CD4-positive, alpha-beta memory T cell (primary cell): ENCODE results near the gene PANK4. TPM values are rescaled to one million over a fixed set of nuclear protein-coding genes. Genes with fewer than 3 reads are reported as not detected.

Experiments used
- CTCF ChIA-PET: fragments of 350-600 bp; sonication (Branson Sonifier 250); formaldehyde crosslinking; loops from one replicate; lab custom pipeline; 2021; ENCODE audit warnings: inconsistent platforms; ENCODE audit not compliant: partially characterized antibody; lab: Charles Lee
- POLR2A ChIA-PET: fragments of 350-600 bp; sonication (Branson Sonifier 250); formaldehyde crosslinking; loops from one replicate; lab custom pipeline; 2021; ENCODE audit not compliant: partially characterized antibody; lab: Charles Lee
- DNase-seq, 5 donors: peaks; one replicate each; pipeline versions ENCODE4 v3.0.0 to v3.0.0-alpha.2; 2020 to 2022; ENCODE audit warnings: mixed read lengths in 1 of 5
- H3K27ac ChIP-seq: one replicate; pipeline ENCODE4 v1.7.0; 2013; ENCODE audit warnings: low read depth, low read length
- H3K27me3 ChIP-seq: 2 replicates; pipeline ENCODE4 v1.7.0; 2013; ENCODE audit warnings: mild to moderate bottlenecking, low read length, moderate library complexity; ENCODE audit not compliant: insufficient read depth
- H3K36me3 ChIP-seq: 2 replicates; pipeline ENCODE4 v1.7.0; 2013; ENCODE audit warnings: mild to moderate bottlenecking, low read length, moderate library complexity; ENCODE audit not compliant: insufficient read depth
- H3K4me1 ChIP-seq: 2 replicates; pipeline ENCODE4 v1.7.0; 2013; ENCODE audit warnings: mild to moderate bottlenecking, low read length, moderate library complexity; ENCODE audit not compliant: insufficient read depth
- H3K4me3 ChIP-seq, 2 donors: one replicate each; pipeline ENCODE4 v1.7.0; 2013; ENCODE audit warnings: low read length in 2 of 2, mild to moderate bottlenecking in 1 of 2
- H3K9me3 ChIP-seq, 2 donors: one replicate each; pipeline ENCODE4 v1.7.0; 2013; ENCODE audit warnings: low read length in 2 of 2, control low read depth in 1 of 2; ENCODE audit not compliant: control insufficient read depth in 1 of 2
- H3K27ac Mint-ChIP-seq, 7 donors: one replicate each; pipeline ENCODE4 v1.8.0; 2020 to 2021; ENCODE audit warnings: mixed read lengths in 7 of 7, mild to moderate bottlenecking in 6 of 7, inconsistent platforms in 3 of 7, moderate library complexity in 3 of 7
- H3K27me3 Mint-ChIP-seq, 2 donors: one replicate each; pipeline ENCODE4 v1.8.0; 2020 to 2021; ENCODE audit warnings: mixed read lengths in 2 of 2
- H3K36me3 Mint-ChIP-seq, 2 donors: one replicate each; pipeline ENCODE4 v1.8.0; 2020 to 2021; ENCODE audit warnings: mixed read lengths in 2 of 2, inconsistent platforms in 1 of 2, mild to moderate bottlenecking in 1 of 2
- H3K4me1 Mint-ChIP-seq, 4 donors: one replicate each; pipeline ENCODE4 v1.8.0; 2020 to 2021; ENCODE audit warnings: mixed read lengths in 4 of 4, mild to moderate bottlenecking in 1 of 4
- H3K4me3 Mint-ChIP-seq, 8 donors: one replicate each; pipeline ENCODE4 v1.8.0; 2020 to 2021; ENCODE audit warnings: mixed read lengths in 8 of 8, mild to moderate bottlenecking in 7 of 8, moderate library complexity in 6 of 8, inconsistent platforms in 3 of 8
- H3K9me3 Mint-ChIP-seq, 8 donors: one replicate each; pipeline ENCODE4 v1.8.0; 2020 to 2021; ENCODE audit warnings: mixed read lengths in 8 of 8, mild to moderate bottlenecking in 5 of 8, inconsistent platforms in 3 of 8, moderate library complexity in 1 of 8
- intact Hi-C: fragments of 100-400 bp; cut with micrococcal nuclease; formaldehyde crosslinking; loops from one replicate; pipeline ENCODE4 v1.15.1; 2023
- polyA plus RNA-seq, 2 donors: library from polyadenylated mRNA; unstranded; fragments of 300-500 nt; fragmentation: Illumina TruSeq; gene quantifications; one replicate each; pipeline ENCODE4 v1.2.3, GENCODE V29; 2021
- total RNA-seq, 2 experiments: library from RNA; stranded (reverse); gene quantifications; one replicate each; pipeline ENCODE4 v1.2.3, GENCODE V29; 2021

The PANK4 gene
- total and polyA plus RNA-seq, 4 experiments from 2014 or later = 10.6 to 93.7 (median 56.6) TPM

DNA sequence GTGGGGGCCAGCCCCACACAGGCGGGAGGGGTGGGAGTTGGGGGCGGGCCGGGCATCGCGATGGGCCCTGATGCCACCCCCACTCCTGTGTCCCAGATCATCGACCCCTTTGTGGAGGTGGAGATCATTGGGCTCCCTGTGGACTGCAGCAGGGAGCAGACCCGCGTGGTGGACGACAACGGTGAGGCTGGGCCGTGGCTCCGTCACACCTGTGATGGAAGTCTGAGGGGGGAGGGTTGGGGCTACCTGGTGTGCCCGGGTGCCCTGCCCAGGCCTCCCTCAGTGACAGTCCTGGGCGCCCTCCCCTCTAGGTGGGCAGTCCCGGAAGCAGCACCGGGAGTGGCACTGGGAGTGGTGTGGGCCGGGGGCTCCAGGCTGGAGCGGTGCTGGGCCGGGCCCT lies 27.7 kb downstream of the PANK4 start:
- no peak overlapping the region for H3K27ac Mint-ChIP-seq
- DNase-seq = no peak
- POLR2A ChIA-PET = no interaction called here
- Histone ChIP-seq H3K9me3 (no peaks in the 10 kb centered on the region), H3K27ac (no peak overlapping the region), H3K27me3 (no peaks in the 10 kb centered on the region), H3K36me3 (no peaks in the 10 kb centered on the region), H3K4me3 (no peak overlapping the region), H3K4me1 (peaks cover 34% of the 10 kb centered on the region)
- no peaks in the 10 kb centered on the region for H3K27me3 Mint-ChIP-seq
- CTCF ChIA-PET = no interaction called here
- H3K4me3 Mint-ChIP-seq = no peak overlapping the region
- H3K4me1 Mint-ChIP-seq = peaks cover 13 to 43% (median 21%) of the 10 kb centered on the region in 4 donors
- no peaks in the 10 kb centered on the region for H3K36me3 Mint-ChIP-seq
- H3K9me3 Mint-ChIP-seq = no peaks in the 10 kb centered on the region
- intact Hi-C loops = no loop called here

DNA sequence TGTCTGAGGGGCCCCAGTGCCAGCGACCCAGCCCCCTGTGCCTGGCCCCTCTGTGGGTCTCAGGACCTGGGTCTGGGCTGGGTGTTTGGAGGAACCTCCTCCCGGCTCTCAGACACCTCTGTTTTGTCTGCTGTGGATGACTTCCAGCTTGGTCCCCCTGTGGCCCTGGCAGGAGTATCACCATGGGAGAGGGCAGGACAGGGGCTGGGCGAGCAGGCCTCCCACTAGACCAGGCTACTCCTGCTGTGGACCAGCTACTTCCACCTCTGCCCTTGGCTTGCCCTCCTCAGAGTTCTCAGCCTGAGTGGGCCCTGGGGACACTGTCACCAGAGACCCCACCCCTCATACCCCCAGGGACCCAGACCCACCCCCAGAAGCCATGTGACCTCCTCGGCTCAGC lies 28.5 kb downstream of the PANK4 start:
- POLR2A ChIA-PET = interaction anchor here (1.2 to 1.6 kb wide), 2 partner anchors 8 to 49 kb away, joined by 3 to 5 read pairs; no protein-coding TSS in a partner anchor
- CTCF ChIA-PET = no interaction called here
- Mint-ChIP-seq H3K4me3 (peak overlapping the region in 1 of 8 donors; percentile 15), H3K27me3 (no peaks in the 10 kb centered on the region), H3K27ac (peak overlapping the region in 2 of 7 donors; percentile 17 to 29), H3K4me1 (peaks cover 14 to 44% (median 28%) of the 10 kb centered on the region in 4 donors), H3K9me3 (no peaks in the 10 kb centered on the region), H3K36me3 (no peaks in the 10 kb centered on the region)
- intact Hi-C loops = no loop called here
- H3K27me3 ChIP-seq = no peaks in the 10 kb centered on the region
- no peak overlapping the region for H3K4me3 ChIP-seq
- no peak for DNase-seq
- no peaks in the 10 kb centered on the region for H3K9me3 ChIP-seq
- H3K4me1 ChIP-seq = peaks cover 35% of the 10 kb centered on the region
- H3K36me3 ChIP-seq = no peaks in the 10 kb centered on the region
- H3K27ac ChIP-seq = no peak overlapping the region

DNA sequence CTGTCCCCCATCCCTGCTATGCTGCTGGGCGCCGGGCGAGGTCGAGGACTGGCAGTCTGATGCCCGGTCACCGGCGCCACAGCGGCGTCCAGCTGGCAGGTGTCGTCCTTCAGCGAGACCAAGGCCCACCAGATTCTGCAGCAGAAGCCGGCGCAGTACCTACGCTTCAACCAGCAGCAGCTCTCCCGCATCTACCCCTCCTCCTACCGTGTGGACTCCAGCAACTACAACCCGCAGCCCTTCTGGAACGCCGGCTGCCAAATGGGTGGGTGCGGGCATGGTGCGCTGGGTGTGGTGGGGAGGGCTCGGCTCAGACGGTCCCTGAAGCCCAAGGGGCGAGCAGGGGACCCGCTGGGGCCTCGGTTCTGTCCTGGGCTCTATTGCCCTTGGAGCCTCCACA lies 29.6 kb downstream of the PANK4 start:
- POLR2A ChIA-PET = interaction anchor here (1.2 to 1.6 kb wide), 4 partner anchors 9 to 81 kb away, joined by 3 to 5 read pairs (median 4); no protein-coding TSS in a partner anchor
- DNase-seq = no peak
- H3K27me3 Mint-ChIP-seq = no peaks in the 10 kb centered on the region
- no peaks in the 10 kb centered on the region for H3K9me3 Mint-ChIP-seq
- Histone ChIP-seq H3K4me1 (peaks cover 35% of the 10 kb centered on the region), H3K4me3 (no peak overlapping the region), H3K27me3 (no peaks in the 10 kb centered on the region), H3K36me3 (no peaks in the 10 kb centered on the region), H3K27ac (no peak overlapping the region), H3K9me3 (no peaks in the 10 kb centered on the region)
- CTCF ChIA-PET = no interaction called here
- H3K4me3 Mint-ChIP-seq = no peak overlapping the region
- no peaks in the 10 kb centered on the region for H3K36me3 Mint-ChIP-seq
- intact Hi-C loops = no loop called here
- H3K4me1 Mint-ChIP-seq = peaks cover 14 to 44% (median 28%) of the 10 kb centered on the region in 4 donors
- H3K27ac Mint-ChIP-seq = peak overlapping the region in 1 of 7 donors; percentile 42

DNA sequence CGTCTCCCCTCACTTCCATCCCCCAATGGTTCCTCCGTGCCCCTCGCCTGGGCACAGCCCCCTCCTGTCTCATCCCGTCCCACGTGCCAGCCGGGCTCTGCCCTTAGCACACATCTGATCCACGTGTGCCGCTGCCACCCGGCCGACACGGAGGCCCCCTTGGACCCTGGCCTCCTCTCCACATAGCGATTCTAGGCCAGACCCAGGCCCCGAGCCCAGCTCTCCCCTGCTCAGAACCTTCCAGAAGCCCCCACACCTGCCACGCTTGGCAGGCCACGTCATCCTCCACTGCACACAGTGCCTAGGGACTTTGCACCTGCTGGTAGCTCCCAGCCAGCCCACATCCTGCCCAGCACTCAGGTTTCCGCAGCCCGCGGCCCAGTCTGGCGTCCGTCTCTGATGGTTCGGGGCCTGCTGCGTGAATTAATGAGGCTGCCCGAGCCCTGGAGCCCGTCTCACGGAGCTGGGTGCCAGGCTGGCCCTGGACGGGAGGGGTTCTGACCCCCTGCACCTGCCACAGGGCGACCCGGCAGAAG lies 30.2 kb downstream of the PANK4 start:
- Histone ChIP-seq H3K9me3 (no peaks in the 10 kb centered on the region), H3K36me3 (no peaks in the 10 kb centered on the region), H3K4me3 (no peak overlapping the region), H3K4me1 (peaks cover 35% of the 10 kb centered on the region), H3K27me3 (no peaks in the 10 kb centered on the region), H3K27ac (no peak overlapping the region)
- intact Hi-C loops = no loop called here
- CTCF ChIA-PET = no interaction called here
- no peaks in the 10 kb centered on the region for H3K9me3 Mint-ChIP-seq
- peak overlapping the region in 4 of 7 donors; percentile 32 to 78 (median 56) for H3K27ac Mint-ChIP-seq
- POLR2A ChIA-PET = interaction anchor here (1.5 to 1.6 kb wide), 3 partner anchors 10 to 80 kb away, joined by 4 to 5 read pairs (median 5); no protein-coding TSS in a partner anchor
- no peaks in the 10 kb centered on the region for H3K27me3 Mint-ChIP-seq
- H3K4me3 Mint-ChIP-seq = no peak overlapping the region
- H3K36me3 Mint-ChIP-seq = peaks cover 0 to 3% of the 10 kb centered on the region in 2 donors
- no peak for DNase-seq
- H3K4me1 Mint-ChIP-seq = peaks cover 14 to 44% (median 30%) of the 10 kb centered on the region in 4 donors

DNA sequence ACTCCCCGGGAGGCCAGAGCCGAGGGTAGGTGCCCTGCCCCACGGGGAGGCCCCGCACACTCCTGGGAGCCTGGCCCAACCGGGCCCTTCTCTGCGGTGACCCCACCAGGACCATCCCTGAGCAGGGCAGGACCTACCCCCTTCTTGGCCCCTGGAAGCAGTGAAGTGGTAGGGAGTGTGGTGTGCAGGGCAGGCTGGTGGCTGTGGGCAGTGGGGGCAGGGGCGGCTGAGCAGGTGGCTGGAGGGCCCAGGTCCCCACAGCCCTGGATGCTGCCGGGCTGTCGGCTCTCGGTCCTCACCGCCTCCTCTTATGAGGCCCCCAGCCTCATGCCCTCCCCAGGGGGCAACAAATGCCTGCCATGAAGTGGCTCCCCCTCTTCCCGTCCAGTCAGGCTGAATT lies 30.9 kb downstream of the PANK4 start:
- peaks cover 35% of the 10 kb centered on the region for H3K4me1 ChIP-seq
- peaks cover 14 to 43% (median 30%) of the 10 kb centered on the region in 4 donors for H3K4me1 Mint-ChIP-seq
- POLR2A ChIA-PET = interaction anchor here (1.6 kb wide), 1 partner anchor 29 kb away, joined by 5 read pairs; no protein-coding TSS in a partner anchor
- H3K9me3 ChIP-seq = no peaks in the 10 kb centered on the region
- peaks cover 0 to 4% of the 10 kb centered on the region in 2 donors for H3K36me3 Mint-ChIP-seq
- no peak for DNase-seq
- no peak overlapping the region for H3K4me3 ChIP-seq
- no peaks in the 10 kb centered on the region for H3K36me3 ChIP-seq
- H3K9me3 Mint-ChIP-seq = no peaks in the 10 kb centered on the region
- H3K4me3 Mint-ChIP-seq = no peak overlapping the region
- no peaks in the 10 kb centered on the region for H3K27me3 ChIP-seq
- intact Hi-C loops = no loop called here
- CTCF ChIA-PET = no interaction called here
- peak overlapping the region in 1 of 7 donors; percentile 64 for H3K27ac Mint-ChIP-seq
- H3K27ac ChIP-seq = no peak overlapping the region
- H3K27me3 Mint-ChIP-seq = no peaks in the 10 kb centered on the region

DNA sequence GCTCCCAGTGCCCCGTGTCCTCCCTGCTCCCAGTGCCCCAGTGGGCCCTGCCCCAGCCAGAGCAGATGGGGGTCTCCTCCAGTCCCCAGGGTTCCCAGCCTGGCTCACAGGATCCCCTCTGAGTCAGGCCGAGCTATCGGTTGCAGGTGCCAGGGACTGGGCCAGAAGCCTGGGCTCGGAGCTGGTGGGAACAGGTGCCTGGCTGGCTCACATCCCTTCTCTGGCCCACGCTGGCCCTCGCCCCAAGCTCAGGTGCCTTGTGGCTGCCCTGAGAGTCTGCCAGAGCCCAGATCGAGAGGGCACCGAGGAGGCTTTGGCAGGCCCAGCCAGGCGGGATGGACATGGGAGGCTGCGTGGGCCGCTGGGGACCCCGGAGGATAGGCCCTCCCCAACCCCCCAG lies 31.4 kb downstream of the PANK4 start:
- Mint-ChIP-seq H3K4me3 (no peak overlapping the region), H3K27ac (no peak overlapping the region), H3K9me3 (no peaks in the 10 kb centered on the region), H3K27me3 (no peaks in the 10 kb centered on the region), H3K36me3 (peaks cover 0 to 4% of the 10 kb centered on the region in 2 donors), H3K4me1 (peaks cover 10 to 38% (median 26%) of the 10 kb centered on the region in 4 donors)
- POLR2A ChIA-PET = interaction anchor here (1.6 kb wide), 1 partner anchor 29 kb away, joined by 5 read pairs; no protein-coding TSS in a partner anchor
- Histone ChIP-seq H3K4me3 (no peak overlapping the region), H3K27me3 (no peaks in the 10 kb centered on the region), H3K4me1 (peaks cover 31% of the 10 kb centered on the region), H3K27ac (no peak overlapping the region), H3K36me3 (no peaks in the 10 kb centered on the region), H3K9me3 (no peaks in the 10 kb centered on the region)
- DNase-seq = no peak
- CTCF ChIA-PET = no interaction called here
- intact Hi-C loops = no loop called here

DNA sequence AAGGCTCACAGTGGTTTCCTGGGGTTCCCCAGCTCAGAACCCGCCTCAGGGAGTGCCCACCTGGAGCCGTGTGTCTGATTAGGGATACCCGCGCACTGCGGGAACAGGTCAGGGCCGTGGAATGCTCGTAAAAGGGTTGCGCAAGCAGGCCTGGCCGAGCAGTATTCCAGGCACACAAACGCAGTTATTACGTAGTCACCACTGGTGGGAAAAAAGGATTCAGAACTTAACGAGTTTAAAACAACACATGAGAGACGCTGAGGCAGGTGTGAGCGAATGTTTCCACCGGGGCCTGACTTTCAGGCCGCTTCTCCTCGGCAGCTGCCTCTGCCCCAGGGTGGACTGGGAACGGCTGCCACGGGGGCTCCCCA lies 32.1 kb downstream of the PANK4 start:
- Mint-ChIP-seq H3K9me3 (no peaks in the 10 kb centered on the region), H3K36me3 (peaks cover 0 to 4% of the 10 kb centered on the region in 2 donors), H3K27me3 (no peaks in the 10 kb centered on the region), H3K4me1 (peaks cover 9 to 31% (median 23%) of the 10 kb centered on the region in 4 donors), H3K27ac (peak overlapping the region in 3 of 7 donors; percentile 35 to 74 (median 41)), H3K4me3 (no peak overlapping the region)
- CTCF ChIA-PET = interaction anchor here (1.1 kb wide), 1 partner anchor 81 kb away, joined by 3 read pairs; the partner anchor contains the start of gene PEX10
- Histone ChIP-seq H3K27ac (no peak overlapping the region), H3K4me1 (peaks cover 24% of the 10 kb centered on the region), H3K9me3 (no peaks in the 10 kb centered on the region), H3K36me3 (no peaks in the 10 kb centered on the region), H3K27me3 (no peaks in the 10 kb centered on the region), H3K4me3 (no peak overlapping the region)
- POLR2A ChIA-PET = interaction anchor here (1.2 kb wide), 1 partner anchor 30 kb away, joined by 3 read pairs; no protein-coding TSS in a partner anchor
- intact Hi-C loops = no loop called here
- no peak for DNase-seq
